KOPT-K1 (cell line): ENCODE data around the gene TFPI.
"Not testable (repeated sequence)": the region's sequence is repeated elsewhere in the genome, so short reads cannot be mapped to it uniquely, and the experiment has no call there.

Experiments
- H3K27ac ChIP-seq: fragments of 200-600 bp; sonication (generic); 2 replicates; pipeline ENCODE4 v1.5.1; 2016; ENCODE audit warnings: antibody characterized with exemption, mild to moderate bottlenecking, low read depth, low read length; ENCODE audit not compliant: poor library complexity, severe bottlenecking
- H3K36me3 ChIP-seq: fragments of 200-600 bp; sonication (generic); 2 replicates; pipeline ENCODE4 v1.5.1; 2017; ENCODE audit warnings: antibody characterized with exemption, mild to moderate bottlenecking, low read length, moderate library complexity; ENCODE audit not compliant: insufficient read depth
- H3K9me3 ChIP-seq: fragments of 200-600 bp; sonication (generic); 2 replicates; pipeline ENCODE4 v1.5.1; 2017; ENCODE audit warnings: antibody characterized with exemption, low read length, mild to moderate bottlenecking; ENCODE audit not compliant: insufficient read depth, poor library complexity, severe bottlenecking

TFPI gene

GRCh38 chr2:187545238-187545751, 8.9 kb downstream of the TFPI start:
- no peaks in the 10 kb centered on the region for H3K9me3 ChIP-seq
- H3K27ac ChIP-seq: no peak overlapping the region
- no peaks in the 10 kb centered on the region for H3K36me3 ChIP-seq

- Histone ChIP-seq H3K27ac (no peak overlapping the region), H3K36me3 (no peaks in the 10 kb centered on the region), H3K9me3 (no peaks in the 10 kb centered on the region)
Observed at GRCh38 chr2:187544371-187545080, 9.7 kb downstream of the TFPI start.

GRCh38 chr2:187543488-187543887, 10.7 kb downstream of the TFPI start:
- no peaks in the 10 kb centered on the region for H3K9me3 ChIP-seq
- H3K36me3 ChIP-seq: no peaks in the 10 kb centered on the region
- no peak overlapping the region for H3K27ac ChIP-seq

GRCh38 chr2:187542123-187542522, 12.1 kb downstream of the TFPI start:
- H3K36me3 ChIP-seq: no peaks in the 10 kb centered on the region
- no peak overlapping the region for H3K27ac ChIP-seq
- H3K9me3 ChIP-seq: no peaks in the 10 kb centered on the region

GRCh38 chr2:187541086-187542085, 12.8 kb downstream of the TFPI start:
- H3K36me3 ChIP-seq: no peaks in the 10 kb centered on the region
- no peaks in the 10 kb centered on the region for H3K9me3 ChIP-seq
- H3K27ac ChIP-seq: no peak overlapping the region

- H3K27ac ChIP-seq, H3K36me3 ChIP-seq, H3K9me3 ChIP-seq: not testable (repeated sequence)
Observed at GRCh38 chr2:187538222-187538621, 16.0 kb downstream of the TFPI start.

GRCh38 chr2:187535381-187535780, 18.9 kb downstream of the TFPI start:
- H3K9me3 ChIP-seq, H3K27ac ChIP-seq, H3K36me3 ChIP-seq: not testable (repeated sequence)

GRCh38 chr2:187532333-187533120, 21.7 kb downstream of the TFPI start:
- no peaks in the 10 kb centered on the region for H3K9me3 ChIP-seq
- H3K27ac ChIP-seq: no peak overlapping the region
- no peaks in the 10 kb centered on the region for H3K36me3 ChIP-seq

GRCh38 chr2:187529977-187530721, 24.1 kb downstream of the TFPI start:
- Histone ChIP-seq H3K9me3 (no peaks in the 10 kb centered on the region), H3K36me3 (no peaks in the 10 kb centered on the region), H3K27ac (no peak overlapping the region)

GRCh38 chr2:187529248-187529976, 24.8 kb downstream of the TFPI start:
- H3K9me3 ChIP-seq: no peaks in the 10 kb centered on the region
- no peak overlapping the region for H3K27ac ChIP-seq
- no peaks in the 10 kb centered on the region for H3K36me3 ChIP-seq

GRCh38 chr2:187528042-187528441, 26.2 kb downstream of the TFPI start:
- Histone ChIP-seq H3K27ac (no peak overlapping the region), H3K36me3 (no peaks in the 10 kb centered on the region), H3K9me3 (no peaks in the 10 kb centered on the region)

GRCh38 chr2:187527262-187527661, 27.0 kb downstream of the TFPI start:
- Histone ChIP-seq H3K27ac (no peak overlapping the region), H3K36me3 (no peaks in the 10 kb centered on the region), H3K9me3 (no peaks in the 10 kb centered on the region)

GRCh38 chr2:187526792-187527191, 27.4 kb downstream of the TFPI start:
- Histone ChIP-seq H3K27ac (no peak overlapping the region), H3K9me3 (no peaks in the 10 kb centered on the region), H3K36me3 (no peaks in the 10 kb centered on the region)
